HepG2 (cell line): Measurements from ENCODE around the gene CCDC97. TPM values are rescaled to one million over a fixed set of nuclear protein-coding genes. Genes with fewer than 3 reads are reported as not detected.

Experiments
- ATF1 ChIP-seq: IDR thresholded peaks from 2 replicates; pipeline ENCODE4 v1.6.1; 2016; ENCODE audit warnings: mild to moderate bottlenecking, control low read depth
- E2F2 ChIP-seq: sonication (generic); formaldehyde crosslinking; IDR thresholded peaks from 2 replicates; pipeline ENCODE4 v1.4.0; 2020; ENCODE audit warnings: missing genetic modification reagents, borderline replicate concordance
- FOSL2 ChIP-seq: sonication (generic); formaldehyde crosslinking; IDR thresholded peaks from 2 replicates; pipeline ENCODE4 v1.4.0; 2020; ENCODE audit warnings: missing genetic modification reagents
- HNF1B ChIP-seq: sonication (generic); formaldehyde crosslinking; IDR thresholded peaks from 2 replicates; pipeline ENCODE4 v1.5.1; 2020; ENCODE audit warnings: mild to moderate bottlenecking, moderate library complexity, missing genetic modification reagents
- KDM2A ChIP-seq: sonication (generic); formaldehyde crosslinking; IDR thresholded peaks from 2 replicates; pipeline ENCODE4 v1.4.0; 2020; ENCODE audit warnings: low read depth, missing genetic modification reagents, borderline replicate concordance
- LBX2 ChIP-seq: sonication (generic); formaldehyde crosslinking; IDR thresholded peaks from 2 replicates; pipeline ENCODE4 v1.5.0; 2020; ENCODE audit warnings: missing genetic modification reagents, mild to moderate bottlenecking, borderline replicate concordance
- NFYB ChIP-seq: sonication (generic); formaldehyde crosslinking; IDR thresholded peaks from 2 replicates; pipeline ENCODE4 v1.4.0; 2020; ENCODE audit warnings: missing genetic modification reagents
- PAF1 ChIP-seq: IDR thresholded peaks from 2 replicates; pipeline ENCODE4 v1.6.1; 2016; ENCODE audit warnings: missing genetic modification reagents, missing compliant biosample characterization
- PRDM4 ChIP-seq: sonication (generic); formaldehyde crosslinking; IDR thresholded peaks from 2 replicates; pipeline ENCODE4 v1.9.0; 2021; ENCODE audit warnings: missing genetic modification reagents, borderline replicate concordance
- SMAD1 ChIP-seq: sonication (generic); formaldehyde crosslinking; IDR thresholded peaks from 2 replicates; pipeline ENCODE4 v1.4.0; 2020; ENCODE audit warnings: missing genetic modification reagents, low read depth, mild to moderate bottlenecking, borderline replicate concordance
- SMAD3 ChIP-seq: sonication (generic); formaldehyde crosslinking; IDR thresholded peaks from 2 replicates; pipeline ENCODE4 v1.4.0; 2020; ENCODE audit warnings: missing genetic modification reagents
- XBP1 ChIP-seq: sonication (generic); formaldehyde crosslinking; IDR thresholded peaks from 2 replicates; pipeline ENCODE4 v1.5.0; 2020; ENCODE audit warnings: missing genetic modification reagents
- YEATS4 ChIP-seq: sonication (generic); formaldehyde crosslinking; IDR thresholded peaks from 2 replicates; pipeline ENCODE4 v1.4.0; 2020; ENCODE audit warnings: missing genetic modification reagents, borderline replicate concordance
- ZBTB42 ChIP-seq: sonication (generic); formaldehyde crosslinking; IDR thresholded peaks from 2 replicates; pipeline ENCODE4 v1.5.0; 2020; ENCODE audit warnings: mild to moderate bottlenecking, missing genetic modification reagents
- ZNF17 ChIP-seq: sonication (generic); formaldehyde crosslinking; IDR thresholded peaks from 2 replicates; pipeline ENCODE4 v1.5.0; 2020; ENCODE audit warnings: mild to moderate bottlenecking, missing genetic modification reagents
- ZNF280B ChIP-seq: sonication (generic); formaldehyde crosslinking; IDR thresholded peaks from 2 replicates; pipeline ENCODE4 v1.5.0; 2020; ENCODE audit warnings: missing genetic modification reagents, mild to moderate bottlenecking, borderline replicate concordance
- ZNF34 ChIP-seq: sonication (generic); formaldehyde crosslinking; IDR thresholded peaks from 2 replicates; pipeline ENCODE4 v1.4.0; 2020; ENCODE audit warnings: mild to moderate bottlenecking, missing genetic modification reagents, borderline replicate concordance
- ZNF350 ChIP-seq: sonication (generic); formaldehyde crosslinking; IDR thresholded peaks from 2 replicates; pipeline ENCODE4 v1.4.0; 2020; ENCODE audit warnings: mild to moderate bottlenecking, low read depth, missing genetic modification reagents, borderline replicate concordance
- ZNF564 ChIP-seq: sonication (generic); formaldehyde crosslinking; IDR thresholded peaks from 2 replicates; pipeline ENCODE4 v1.8.1; 2023; ENCODE audit warnings: mild to moderate bottlenecking, missing genetic modification reagents
- ZNF660 ChIP-seq: sonication (generic); formaldehyde crosslinking; IDR thresholded peaks from 2 replicates; pipeline ENCODE4 v1.5.1; 2020; ENCODE audit warnings: mild to moderate bottlenecking, low read depth, missing genetic modification reagents, borderline replicate concordance
- ZNF781 ChIP-seq: sonication (generic); formaldehyde crosslinking; IDR thresholded peaks from 2 replicates; pipeline ENCODE4 v1.5.1; 2020; ENCODE audit warnings: borderline replicate concordance, mild to moderate bottlenecking, missing genetic modification reagents; ENCODE audit errors: not compliant biosample characterization
- polyA plus RNA-seq, 8 experiments: library from polyadenylated mRNA; depleted of rRNA in 3 of 8; stranded (reverse) in 7 of 8; unstranded in 1 of 8; fragments of >200 nt; fragmentation: Illumina TruSeq in 4 of 8; extraction: Trizol in 4 of 8; gene quantifications; 2 replicates each; pipeline versions ENCODE4 v1.2.1 to v1.2.3, GENCODE V29; 2011 to 2016; ENCODE audit warnings: low read depth in 4 of 8, missing spikeins in 1 of 8, mixed read lengths in 1 of 8; ENCODE audit not compliant: insufficient read depth in 1 of 8
- total RNA-seq, 5 experiments: library from RNA; depleted of rRNA; stranded (reverse); fragments of >200 nt; fragmentation: Illumina TruSeq; extraction: Trizol; gene quantifications; 2 replicates each; pipeline ENCODE4 v1.2.3, GENCODE V29; 2016; ENCODE audit warnings: low read depth in 1 of 5

CCDC97 gene
- total and polyA plus RNA-seq, 2 of the 13 experiments (the other 11 are each of a cell fraction or from before 2014, with no cell fraction given) = 6.2 to 7.3 TPM

- TF ChIP-seq FOSL2 (CRISPR knock-in tag) = no peak
- TF ChIP-seq LBX2 (CRISPR knock-in tag) = no peak
- TF ChIP-seq NFYB (CRISPR knock-in tag) = no peak
- no peak for TF ChIP-seq PRDM4 (CRISPR knock-in tag)
- TF ChIP-seq ZBTB42 (CRISPR knock-in tag) = 0 out of 2 replicates have a peak, but pooled peaks have one; percentile 46
- no peak for TF ChIP-seq ZNF350
- TF ChIP-seq HNF1B (CRISPR knock-in tag) = 0 out of 2 replicates have a peak, but pooled peaks have one; percentile 4
- peak; percentile 76; the same call in 1 of the 2 replicates for TF ChIP-seq PAF1 (CRISPR knock-in tag)
- TF ChIP-seq SMAD3 (CRISPR knock-in tag) = 0 out of 2 replicates have a peak, but pooled peaks have one; percentile 2
- no peak for TF ChIP-seq ZNF781 (CRISPR knock-in tag)
- TF ChIP-seq ATF1 (CRISPR knock-in tag) = no peak
- no peak for TF ChIP-seq XBP1 (CRISPR knock-in tag)
- no peak for TF ChIP-seq ZNF564 (CRISPR knock-in tag)
- no peak for TF ChIP-seq ZNF280B
- TF ChIP-seq YEATS4 (CRISPR knock-in tag) = 0 out of 2 replicates have a peak, but pooled peaks have one; percentile 12
- no peak for TF ChIP-seq ZNF660 (CRISPR knock-in tag)
- no peak; the same call in 1 of the 2 replicates for TF ChIP-seq KDM2A
- no peak for TF ChIP-seq SMAD1 (CRISPR knock-in tag)
- TF ChIP-seq ZNF17 = no peak
- TF ChIP-seq ZNF34 (CRISPR knock-in tag) = 0 out of 2 replicates have a peak, but pooled peaks have one; percentile 46
- peak; percentile 37; the same call in 1 of the 2 replicates for TF ChIP-seq E2F2 (CRISPR knock-in tag)
These were observed 566 bp upstream of the CCDC97 start (continued) for GRCh38 chr19:41309180-41310032.
